ENCODE measurements around the gene ETV1. TPM values are rescaled to one million over a fixed set of nuclear protein-coding genes. Genes with fewer than 3 reads are reported as not detected.

ETV1 gene
- total RNA-seq, 1 donor from 2014 or later = 15.2 TPM

GRCh38 chr7:13848681-13849131, 140.8 kb downstream of the ETV1 start:
- Mint-ChIP-seq H3K4me3 (ENCODE audit: unreplicated experiment) (no peak overlapping the region), H3K27me3 (ENCODE audit: unreplicated experiment) (no peaks in the 10 kb centered on the region), H3K4me1 (ENCODE audit: unreplicated experiment) (peaks cover 37% of the 10 kb centered on the region), H3K36me3 (ENCODE audit: unreplicated experiment) (no peaks in the 10 kb centered on the region), H3K9me3 (ENCODE audit: unreplicated experiment) (no peaks in the 10 kb centered on the region), H3K27ac (ENCODE audit: unreplicated experiment) (peak overlapping the region; percentile 82)
- DNase-seq (ENCODE audit: extremely low spot score, unreplicated experiment) = no peak
- no peak for TF ChIP-seq CTCF (IDR thresholded peaks at IDR 0.05)

DNA sequence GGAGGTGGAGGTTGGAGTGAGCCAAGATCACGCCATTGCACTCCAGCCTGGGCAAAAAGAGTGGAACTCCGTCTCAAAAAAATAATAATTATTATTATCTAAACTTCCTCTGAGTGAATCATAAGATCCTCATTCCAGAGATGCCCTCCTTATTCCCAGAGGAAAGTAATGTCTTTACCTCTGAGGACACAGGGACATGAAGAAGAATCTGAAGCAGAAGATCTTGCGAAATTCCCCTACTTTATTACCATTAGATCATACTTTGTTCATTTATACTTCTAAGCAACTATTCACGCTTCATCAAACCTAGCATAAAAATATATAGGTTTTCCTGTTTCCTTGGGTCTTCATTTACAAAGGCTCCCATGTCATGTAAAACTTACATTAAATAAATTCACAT, 143.1 kb downstream of the ETV1 start:
- Mint-ChIP-seq H3K36me3 (ENCODE audit: unreplicated experiment) (no peaks in the 10 kb centered on the region), H3K27me3 (ENCODE audit: unreplicated experiment) (no peaks in the 10 kb centered on the region), H3K4me3 (ENCODE audit: unreplicated experiment) (no peak overlapping the region), H3K27ac (ENCODE audit: unreplicated experiment) (no peak overlapping the region), H3K9me3 (ENCODE audit: unreplicated experiment) (no peaks in the 10 kb centered on the region), H3K4me1 (ENCODE audit: unreplicated experiment) (peaks cover 25% of the 10 kb centered on the region)
- no peak for TF ChIP-seq CTCF (IDR thresholded peaks at IDR 0.05)
- DNase-seq (ENCODE audit: extremely low spot score, unreplicated experiment) = no peak

GRCh38 chr7:13845601-13846000, 143.9 kb downstream of the ETV1 start:
- Mint-ChIP-seq H3K4me3 (ENCODE audit: unreplicated experiment) (no peak overlapping the region), H3K36me3 (ENCODE audit: unreplicated experiment) (no peaks in the 10 kb centered on the region), H3K9me3 (ENCODE audit: unreplicated experiment) (no peaks in the 10 kb centered on the region), H3K4me1 (ENCODE audit: unreplicated experiment) (peaks cover 19% of the 10 kb centered on the region), H3K27ac (ENCODE audit: unreplicated experiment) (no peak overlapping the region), H3K27me3 (ENCODE audit: unreplicated experiment) (no peaks in the 10 kb centered on the region)
- DNase-seq (ENCODE audit: extremely low spot score, unreplicated experiment) = no peak
- no peak for TF ChIP-seq CTCF (IDR thresholded peaks at IDR 0.05)

DNA sequence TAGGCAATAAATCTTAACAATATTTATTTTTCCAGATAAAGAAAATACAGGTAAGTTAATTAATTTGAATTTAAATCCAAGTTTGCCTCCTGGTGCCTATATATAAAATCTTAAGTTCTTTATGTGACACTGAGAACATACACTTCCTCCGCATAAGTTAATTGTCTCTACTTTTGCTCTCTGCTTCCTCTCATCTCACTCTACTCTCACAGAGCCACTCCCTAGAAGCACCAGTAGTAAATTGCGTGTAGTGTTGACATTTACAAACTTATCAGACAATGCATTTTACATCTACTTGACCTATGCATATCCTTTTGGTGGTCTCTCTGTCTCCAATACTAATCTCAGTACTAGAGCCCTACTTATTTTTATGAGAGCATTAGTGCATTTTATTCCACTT, 144.5 kb downstream of the ETV1 start:
- peaks cover 13% of the 10 kb centered on the region for H3K4me1 Mint-ChIP-seq (ENCODE audit: unreplicated experiment)
- H3K4me3 Mint-ChIP-seq (ENCODE audit: unreplicated experiment) = no peak overlapping the region
- no peak for DNase-seq (ENCODE audit: extremely low spot score, unreplicated experiment)
- no peaks in the 10 kb centered on the region for H3K27me3 Mint-ChIP-seq (ENCODE audit: unreplicated experiment)
- no peak for TF ChIP-seq CTCF (IDR thresholded peaks at IDR 0.05)
- no peak overlapping the region for H3K27ac Mint-ChIP-seq (ENCODE audit: unreplicated experiment)
- H3K9me3 Mint-ChIP-seq (ENCODE audit: unreplicated experiment) = no peaks in the 10 kb centered on the region
- no peaks in the 10 kb centered on the region for H3K36me3 Mint-ChIP-seq (ENCODE audit: unreplicated experiment)

- Mint-ChIP-seq H3K36me3 (ENCODE audit: unreplicated experiment) (no peaks in the 10 kb centered on the region), H3K27ac (ENCODE audit: unreplicated experiment) (no peak overlapping the region), H3K27me3 (ENCODE audit: unreplicated experiment) (no peaks in the 10 kb centered on the region), H3K4me1 (ENCODE audit: unreplicated experiment) (peaks cover 4% of the 10 kb centered on the region), H3K9me3 (ENCODE audit: unreplicated experiment) (no peaks in the 10 kb centered on the region), H3K4me3 (ENCODE audit: unreplicated experiment) (no peak overlapping the region)
- no peak for TF ChIP-seq CTCF (IDR thresholded peaks at IDR 0.05)
- DNase-seq (ENCODE audit: extremely low spot score, unreplicated experiment) = no peak
Observed at GRCh38 chr7:13841284-13841683, 148.2 kb downstream of the ETV1 start.
